ENCODE measurements around the gene PCK1. TPM values are rescaled to one million over a fixed set of nuclear protein-coding genes. Genes with fewer than 3 reads are reported as not detected.

Gene PCK1
- total RNA-seq, 6 experiments from 2014 or later: not detected

DNA sequence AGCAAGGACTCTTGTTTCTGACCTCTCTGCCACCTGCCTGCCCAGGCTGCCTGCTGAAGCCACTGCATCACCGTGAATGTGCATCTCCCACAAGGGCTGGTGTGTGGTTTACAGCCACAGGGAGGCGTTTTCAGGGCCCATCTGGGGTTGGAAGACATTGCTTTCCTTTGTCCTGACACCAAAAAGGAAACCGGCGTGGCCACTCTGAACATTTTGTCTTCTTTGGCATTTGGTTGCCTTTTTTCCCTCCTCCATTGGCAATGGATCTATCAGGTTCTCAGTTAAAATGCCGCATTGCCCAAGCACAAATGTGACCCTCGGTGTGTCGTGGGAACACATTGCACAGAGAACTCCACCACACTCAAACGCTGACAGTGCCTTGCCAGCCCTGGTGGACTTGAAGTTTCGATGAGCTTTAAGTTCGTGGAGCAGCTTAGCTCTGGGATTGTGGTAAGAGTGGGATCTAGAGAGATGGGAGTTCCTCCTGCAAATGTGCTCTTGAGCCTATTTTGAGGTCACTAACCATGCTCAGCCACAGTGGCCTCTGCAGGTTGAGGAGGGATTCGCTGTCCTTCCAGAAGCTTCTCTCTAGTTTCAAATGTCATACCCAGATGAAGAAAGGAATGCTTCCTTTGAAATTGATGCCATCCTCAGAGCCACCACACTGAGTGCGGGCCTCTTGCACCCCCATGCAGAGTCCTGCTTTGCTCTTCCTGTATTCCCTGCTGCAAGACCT lies 14.8 kb upstream of the PCK1 start:
- peaks cover 49% of the 10 kb centered on the region for H3K27me3 Mint-ChIP-seq (ENCODE audit: insufficient read depth)
- no peak overlapping the region for H3K27ac Mint-ChIP-seq
- DNase-seq: no peak
- H3K9me3 Mint-ChIP-seq: no peaks in the 10 kb centered on the region
- no peaks in the 10 kb centered on the region for H3K4me1 Mint-ChIP-seq (ENCODE audit: low read depth)
- TF ChIP-seq, protein P1, sequence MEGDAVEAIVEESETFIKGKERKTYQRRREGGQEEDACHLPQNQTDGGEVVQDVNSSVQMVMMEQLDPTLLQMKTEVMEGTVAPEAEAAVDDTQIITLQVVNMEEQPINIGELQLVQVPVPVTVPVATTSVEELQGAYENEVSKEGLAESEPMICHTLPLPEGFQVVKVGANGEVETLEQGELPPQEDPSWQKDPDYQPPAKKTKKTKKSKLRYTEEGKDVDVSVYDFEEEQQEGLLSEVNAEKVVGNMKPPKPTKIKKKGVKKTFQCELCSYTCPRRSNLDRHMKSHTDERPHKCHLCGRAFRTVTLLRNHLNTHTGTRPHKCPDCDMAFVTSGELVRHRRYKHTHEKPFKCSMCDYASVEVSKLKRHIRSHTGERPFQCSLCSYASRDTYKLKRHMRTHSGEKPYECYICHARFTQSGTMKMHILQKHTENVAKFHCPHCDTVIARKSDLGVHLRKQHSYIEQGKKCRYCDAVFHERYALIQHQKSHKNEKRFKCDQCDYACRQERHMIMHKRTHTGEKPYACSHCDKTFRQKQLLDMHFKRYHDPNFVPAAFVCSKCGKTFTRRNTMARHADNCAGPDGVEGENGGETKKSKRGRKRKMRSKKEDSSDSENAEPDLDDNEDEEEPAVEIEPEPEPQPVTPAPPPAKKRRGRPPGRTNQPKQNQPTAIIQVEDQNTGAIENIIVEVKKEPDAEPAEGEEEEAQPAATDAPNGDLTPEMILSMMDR (IDR thresholded peaks at IDR 0.05): 0 out of 2 replicates have a peak, but pooled peaks have one; percentile 3
- no peaks in the 10 kb centered on the region for H3K36me3 Mint-ChIP-seq (ENCODE audit: low read depth)
- H3K4me3 Mint-ChIP-seq: no peak overlapping the region

GRCh38 chr20:57546956-57547649 lies 13.8 kb upstream of the PCK1 start:
- no peaks in the 10 kb centered on the region for H3K9me3 Mint-ChIP-seq
- peaks cover 52% of the 10 kb centered on the region for H3K27me3 Mint-ChIP-seq (ENCODE audit: insufficient read depth)
- H3K36me3 Mint-ChIP-seq (ENCODE audit: low read depth): no peaks in the 10 kb centered on the region
- DNase-seq: no peak
- TF ChIP-seq, protein P1 (IDR thresholded peaks at IDR 0.05): no peak
- no peak overlapping the region for H3K4me3 Mint-ChIP-seq
- H3K27ac Mint-ChIP-seq: no peak overlapping the region
- H3K4me1 Mint-ChIP-seq (ENCODE audit: low read depth): no peaks in the 10 kb centered on the region

- peaks cover 59% of the 10 kb centered on the region for H3K27me3 Mint-ChIP-seq (ENCODE audit: insufficient read depth)
- no peaks in the 10 kb centered on the region for H3K9me3 Mint-ChIP-seq
- no peak overlapping the region for H3K27ac Mint-ChIP-seq
- H3K4me3 Mint-ChIP-seq: no peak overlapping the region
- TF ChIP-seq, protein P1 (IDR thresholded peaks at IDR 0.05): no peak
- no peaks in the 10 kb centered on the region for H3K4me1 Mint-ChIP-seq (ENCODE audit: low read depth)
- no peaks in the 10 kb centered on the region for H3K36me3 Mint-ChIP-seq (ENCODE audit: low read depth)
- DNase-seq: no peak
Observed at GRCh38 chr20:57548177-57549058, 12.5 kb upstream of the PCK1 start.

DNA sequence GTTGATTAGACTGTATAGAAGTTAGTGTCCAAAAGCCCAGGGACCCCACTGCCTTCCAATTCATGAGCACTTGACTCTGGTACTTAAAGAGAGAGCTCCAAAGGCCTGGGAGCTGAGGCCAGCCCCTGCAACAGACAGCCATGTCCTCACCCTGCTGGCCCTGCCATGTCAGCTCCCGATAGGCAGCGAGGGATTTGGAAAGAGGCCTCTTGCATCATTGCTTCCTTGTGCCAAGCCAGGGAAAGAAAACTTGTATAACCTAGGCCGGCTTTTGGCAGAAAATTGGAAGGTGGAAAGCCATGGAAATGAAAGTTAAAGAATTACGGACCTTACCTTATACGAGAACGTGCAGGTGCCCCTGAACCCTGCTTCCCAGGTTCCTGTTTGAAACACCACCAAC lies 8.4 kb upstream of the PCK1 start:
- no peak for DNase-seq
- Mint-ChIP-seq H3K4me3 (no peak overlapping the region), H3K27me3 (ENCODE audit: insufficient read depth) (peaks cover 46% of the 10 kb centered on the region), H3K36me3 (ENCODE audit: low read depth) (no peaks in the 10 kb centered on the region), H3K9me3 (peaks cover 4% of the 10 kb centered on the region; the same call in 1 of the 2 replicates), H3K27ac (no peak overlapping the region), H3K4me1 (ENCODE audit: low read depth) (no peaks in the 10 kb centered on the region)
- TF ChIP-seq, protein P1 (IDR thresholded peaks at IDR 0.05): no peak

DNA sequence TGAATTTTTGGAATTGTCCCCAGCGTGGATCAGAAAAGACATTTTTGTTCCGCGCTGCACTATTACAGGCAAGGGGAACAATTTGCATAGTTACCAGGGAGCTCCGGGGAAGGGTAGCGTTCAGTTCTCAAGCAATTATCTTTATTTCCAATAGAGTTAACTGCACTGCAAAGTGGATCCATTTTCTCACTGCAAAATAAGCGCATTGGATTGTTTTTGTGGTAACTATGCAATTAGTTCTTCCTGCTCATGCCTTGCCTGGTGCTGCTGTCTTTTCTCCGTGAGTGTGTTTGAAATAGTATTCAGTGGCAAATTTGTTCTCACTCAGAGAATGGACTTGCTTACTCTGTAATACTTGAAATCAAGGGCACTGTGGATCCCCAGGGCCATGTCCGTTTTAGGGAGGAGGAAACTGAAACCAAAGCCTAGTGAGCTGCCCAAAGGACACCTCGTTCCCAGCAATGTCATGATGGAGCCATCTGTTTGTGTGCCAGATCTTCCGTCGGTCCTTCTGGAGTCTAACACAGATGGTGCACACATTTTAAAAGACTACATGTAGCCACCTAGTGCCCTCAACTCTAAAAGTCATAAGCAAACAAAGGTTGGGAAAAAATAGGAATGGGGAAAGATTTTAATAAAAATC lies 7.4 kb upstream of the PCK1 start:
- TF ChIP-seq, protein P1 (IDR thresholded peaks at IDR 0.05): no peak
- Mint-ChIP-seq H3K27me3 (ENCODE audit: insufficient read depth) (peaks cover 53% of the 10 kb centered on the region), H3K9me3 (peaks cover 4% of the 10 kb centered on the region; the same call in 1 of the 2 replicates), H3K36me3 (ENCODE audit: low read depth) (no peaks in the 10 kb centered on the region), H3K4me1 (ENCODE audit: low read depth) (no peaks in the 10 kb centered on the region), H3K27ac (no peak overlapping the region), H3K4me3 (no peak overlapping the region)
- no peak for DNase-seq

Data from HFFc6 (cell line).